ENCODE data around the gene SHLD2.
"Not testable (repeated sequence)": the region's sequence is repeated elsewhere in the genome, so short reads cannot be mapped to it uniquely, and the experiment has no call there.

DNA sequence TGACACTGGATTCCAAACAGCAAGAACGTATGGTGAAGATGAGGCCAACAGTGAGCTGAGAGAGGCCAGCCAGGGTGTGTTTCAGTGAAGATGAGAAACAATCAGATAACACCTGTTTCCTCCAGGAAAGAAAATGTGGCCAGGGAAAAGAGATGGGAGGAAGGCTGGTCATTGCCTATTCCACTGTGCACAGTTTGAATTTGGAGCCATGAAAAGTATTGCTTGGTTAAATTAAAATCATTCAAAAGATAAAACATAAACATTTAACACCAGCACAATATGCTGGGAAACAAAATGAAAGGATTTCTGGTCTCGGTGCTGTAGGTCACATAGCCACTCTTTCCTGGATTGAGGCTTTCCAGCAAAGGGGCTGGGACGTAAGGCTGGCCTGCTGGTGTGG lies 130.1 kb downstream of the SHLD2 start, which contains the start of gene NUTM2A:
- TF ChIP-seq, protein P1, sequence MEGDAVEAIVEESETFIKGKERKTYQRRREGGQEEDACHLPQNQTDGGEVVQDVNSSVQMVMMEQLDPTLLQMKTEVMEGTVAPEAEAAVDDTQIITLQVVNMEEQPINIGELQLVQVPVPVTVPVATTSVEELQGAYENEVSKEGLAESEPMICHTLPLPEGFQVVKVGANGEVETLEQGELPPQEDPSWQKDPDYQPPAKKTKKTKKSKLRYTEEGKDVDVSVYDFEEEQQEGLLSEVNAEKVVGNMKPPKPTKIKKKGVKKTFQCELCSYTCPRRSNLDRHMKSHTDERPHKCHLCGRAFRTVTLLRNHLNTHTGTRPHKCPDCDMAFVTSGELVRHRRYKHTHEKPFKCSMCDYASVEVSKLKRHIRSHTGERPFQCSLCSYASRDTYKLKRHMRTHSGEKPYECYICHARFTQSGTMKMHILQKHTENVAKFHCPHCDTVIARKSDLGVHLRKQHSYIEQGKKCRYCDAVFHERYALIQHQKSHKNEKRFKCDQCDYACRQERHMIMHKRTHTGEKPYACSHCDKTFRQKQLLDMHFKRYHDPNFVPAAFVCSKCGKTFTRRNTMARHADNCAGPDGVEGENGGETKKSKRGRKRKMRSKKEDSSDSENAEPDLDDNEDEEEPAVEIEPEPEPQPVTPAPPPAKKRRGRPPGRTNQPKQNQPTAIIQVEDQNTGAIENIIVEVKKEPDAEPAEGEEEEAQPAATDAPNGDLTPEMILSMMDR (IDR thresholded peaks at IDR 0.05 in 8 of 11, conservative IDR thresholded peaks at IDR 0.05 in 3 of 11): not testable (repeated sequence)
- TF ChIP-seq POLR2A, POLR2AphosphoS5 (IDR thresholded peaks at IDR 0.05): not testable (repeated sequence)
